Parathyroid adenoma (tissue), 2 donors: ENCODE measurements around the gene BAG1.

ENCODE experiments used
- H2AFZ ChIP-seq: fragments of 300-600 bp; sonication (generic); one replicate; pipeline ENCODE4 v1.7.0; 2017; ENCODE audit warnings: antibody characterized with exemption, mild to moderate bottlenecking
- H3K27ac ChIP-seq: fragments of 300-600 bp; sonication (generic); one replicate; pipeline ENCODE4 v1.7.0; 2017
- H3K27me3 ChIP-seq: fragments of 300-600 bp; sonication (generic); one replicate; pipeline ENCODE4 v1.7.0; 2017; ENCODE audit warnings: low read length; ENCODE audit not compliant: control insufficient read depth, insufficient read depth
- H3K36me3 ChIP-seq: fragments of 300-600 bp; sonication (generic); one replicate; pipeline ENCODE4 v1.7.0; 2017; ENCODE audit warnings: low read length; ENCODE audit not compliant: control insufficient read depth, insufficient read depth
- H3K4me1 ChIP-seq: fragments of 300-600 bp; sonication (generic); one replicate; pipeline ENCODE4 v1.7.0; 2017; ENCODE audit warnings: control low read depth
- H3K4me2 ChIP-seq: fragments of 300-600 bp; sonication (generic); one replicate; pipeline ENCODE4 v1.7.0; 2017; ENCODE audit warnings: low read length
- H3K4me3 ChIP-seq: fragments of 300-600 bp; sonication (generic); one replicate; pipeline ENCODE4 v1.7.0; 2017; ENCODE audit warnings: low read depth, low read length
- H3K79me2 ChIP-seq: fragments of 300-600 bp; sonication (generic); one replicate; pipeline ENCODE4 v1.7.0; 2017; ENCODE audit warnings: control low read depth
- H3K9ac ChIP-seq: fragments of 300-600 bp; sonication (generic); one replicate; pipeline ENCODE4 v1.7.0; 2017; ENCODE audit warnings: mild to moderate bottlenecking
- H3K9me3 ChIP-seq: fragments of 300-600 bp; sonication (generic); one replicate; pipeline ENCODE4 v1.7.0; 2017; ENCODE audit warnings: low read length; ENCODE audit not compliant: control insufficient read depth
- CTCF ChIP-seq: fragments of 300-600 bp; sonication (generic); IDR thresholded peaks from one replicate; pipeline ENCODE4 v1.7.0; 2017; ENCODE audit warnings: antibody characterized with exemption, mild to moderate bottlenecking
- donor health status: primary hyperparathyroidism.

The BAG1 gene

DNA sequence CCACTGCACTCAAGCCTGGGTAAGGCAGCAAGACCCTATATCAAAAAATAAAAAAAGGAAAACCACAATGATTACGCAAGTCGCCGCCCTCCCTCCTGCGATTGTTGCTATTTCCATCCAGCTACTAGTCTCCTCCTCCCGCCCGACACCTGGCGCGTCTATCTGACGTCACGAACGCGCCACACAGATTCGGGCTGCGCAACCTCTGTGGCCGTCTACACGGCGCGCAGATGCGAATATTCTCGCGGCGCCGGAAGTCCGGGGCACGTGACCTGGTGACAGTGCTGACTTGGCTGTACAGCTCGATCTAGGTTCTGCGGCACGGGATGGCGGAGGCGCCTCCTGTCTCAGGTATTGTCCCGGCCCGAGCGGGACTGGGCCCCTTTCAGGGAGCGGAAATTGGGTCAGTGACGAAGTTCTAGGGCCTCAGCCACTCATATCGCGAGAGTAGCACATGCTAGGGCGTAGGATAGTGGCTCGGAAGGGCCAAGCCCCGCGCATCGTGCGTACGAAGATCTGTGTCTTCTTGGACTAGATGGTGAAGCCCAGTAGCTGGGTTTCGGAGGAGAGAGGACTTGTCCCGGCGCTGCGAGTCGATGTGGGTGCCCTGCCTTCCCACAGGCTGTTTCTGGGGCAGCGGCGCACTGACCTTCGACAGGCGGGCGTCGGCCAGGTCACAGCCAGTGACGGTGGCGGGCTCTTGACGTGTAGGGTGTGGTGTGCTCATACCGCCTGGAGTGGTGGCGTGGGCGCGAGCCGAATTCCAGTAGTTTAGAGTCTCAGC, 25.9 kb upstream of the BAG1 start, which contains the start of gene NFX1:
NFX1 (plus strand) TSS at position 270 of the 784 bp plus-strand sequence; CDS start at position 327, 57 bp downstream.
- Histone ChIP-seq H2AFZ (peak within 1 kb of the TSS; percentile 85), H3K4me2 (peak within 1 kb of the TSS; percentile 88), H3K27ac (peak within 1 kb of the TSS; percentile 99), H3K79me2 (peaks cover 14% of the 10 kb centered on the region), H3K9ac (peak within 1 kb of the TSS; percentile 90), H3K4me3 (peak within 1 kb of the TSS; percentile 98), H3K36me3 (no peaks in the 10 kb centered on the region), H3K27me3 (no peaks in the 10 kb centered on the region), H3K4me1 (peaks cover 4% of the 10 kb centered on the region), H3K9me3 (no peaks in the 10 kb centered on the region)
- no peak for TF ChIP-seq CTCF

- TF ChIP-seq CTCF = no peak
- Histone ChIP-seq H3K9ac (peak overlapping the region; percentile 90), H3K9me3 (no peaks in the 10 kb centered on the region), H2AFZ (peak overlapping the region; percentile 85), H3K4me2 (peak overlapping the region; percentile 88), H3K27me3 (no peaks in the 10 kb centered on the region), H3K4me3 (peak overlapping the region; percentile 98), H3K79me2 (peaks cover 12% of the 10 kb centered on the region), H3K4me1 (peaks cover 4% of the 10 kb centered on the region), H3K36me3 (no peaks in the 10 kb centered on the region), H3K27ac (peak overlapping the region; percentile 99)
These were observed 25.4 kb upstream of the BAG1 start for GRCh38 chr9:33289936-33290246.

GRCh38 chr9:33289496-33289895, 25.0 kb upstream of the BAG1 start:
- Histone ChIP-seq H2AFZ (no peak overlapping the region), H3K9me3 (no peaks in the 10 kb centered on the region), H3K4me2 (peak overlapping the region; percentile 88), H3K36me3 (no peaks in the 10 kb centered on the region), H3K27ac (peak overlapping the region; percentile 99), H3K9ac (peak overlapping the region; percentile 19), H3K4me1 (peaks cover 4% of the 10 kb centered on the region), H3K79me2 (peaks cover 10% of the 10 kb centered on the region), H3K4me3 (peak overlapping the region; percentile 98), H3K27me3 (no peaks in the 10 kb centered on the region)
- TF ChIP-seq CTCF = no peak

DNA sequence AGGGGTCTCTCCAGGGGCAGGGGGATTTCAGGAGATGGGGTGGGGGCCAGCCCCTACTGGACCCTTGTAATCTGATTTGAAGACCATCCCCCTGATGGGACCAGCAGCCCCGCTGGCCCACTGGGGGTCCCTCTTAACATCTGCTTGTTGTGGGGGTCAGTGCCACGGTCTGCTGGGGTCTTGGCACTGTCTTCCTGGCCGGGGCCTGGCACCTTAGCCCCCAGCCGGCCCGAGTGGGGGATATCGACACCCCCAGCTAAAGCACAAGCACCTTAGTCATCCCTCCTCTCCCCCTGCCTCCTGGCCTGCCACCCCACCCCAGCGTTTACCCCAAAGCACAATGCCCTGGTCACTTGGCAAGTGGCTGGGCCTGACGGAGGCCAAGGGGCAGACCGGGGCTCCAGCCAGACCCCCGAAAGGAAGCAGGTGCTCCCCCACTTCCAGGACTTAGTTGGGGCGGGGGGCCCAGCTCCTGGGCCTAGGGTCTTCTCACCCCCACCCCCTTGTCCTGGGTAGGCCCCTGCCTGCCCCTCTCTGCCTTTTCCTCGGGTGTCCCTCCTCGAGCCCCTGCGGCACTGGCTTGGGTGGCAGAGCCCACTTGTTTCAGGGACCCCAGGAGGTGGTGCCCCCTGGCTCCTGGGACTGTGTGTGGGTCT, 24.4 kb upstream of the BAG1 start:
- H3K9me3 ChIP-seq = no peaks in the 10 kb centered on the region
- H3K4me2 ChIP-seq = no peak overlapping the region
- H3K27me3 ChIP-seq = no peaks in the 10 kb centered on the region
- no peak overlapping the region for H3K9ac ChIP-seq
- peaks cover 10% of the 10 kb centered on the region for H3K79me2 ChIP-seq
- TF ChIP-seq CTCF = no peak
- no peak overlapping the region for H2AFZ ChIP-seq
- H3K36me3 ChIP-seq = no peaks in the 10 kb centered on the region
- peaks cover 4% of the 10 kb centered on the region for H3K4me1 ChIP-seq
- no peak overlapping the region for H3K27ac ChIP-seq
- H3K4me3 ChIP-seq = peak overlapping the region; percentile 98
